Small intestine (tissue), 7 donors: ENCODE measurements around the gene TCFL5. TPM values are rescaled to one million over a fixed set of nuclear protein-coding genes. Genes with fewer than 3 reads are reported as not detected.

Experiments
- DNase-seq, 2 donors: peaks; one replicate each; pipeline versions ENCODE4 v3.0.0 to v3.0.0-alpha.2; 2013
- FAIRE-seq: peaks from 2 replicates; lab custom pipeline; 2012; peaks lifted over from hg19 to GRCh38; lab: Jason Lieb, UNC
- H3K27ac ChIP-seq, 3 donors: one replicate each; pipeline ENCODE4 v1.5.1; 2013; ENCODE audit warnings: low read length in 2 of 3, mild to moderate bottlenecking in 2 of 3, control low read depth in 1 of 3, inconsistent platforms in 1 of 3, low read depth in 1 of 3, moderate library complexity in 1 of 3
- H3K27me3 ChIP-seq, 3 donors: one replicate each; pipeline ENCODE4 v1.6.1; 2013; ENCODE audit warnings: low read length in 3 of 3, inconsistent platforms in 1 of 3; ENCODE audit not compliant: control insufficient read depth in 3 of 3, insufficient read depth in 3 of 3
- H3K36me3 ChIP-seq, 3 donors: one replicate each; pipeline ENCODE4 v1.6.1; 2013; ENCODE audit warnings: low read length in 3 of 3, inconsistent platforms in 1 of 3, low read depth in 1 of 3, mild to moderate bottlenecking in 1 of 3, moderate library complexity in 1 of 3; ENCODE audit not compliant: control insufficient read depth in 3 of 3, insufficient read depth in 2 of 3
- H3K4me1 ChIP-seq, 3 donors: one replicate each; pipeline ENCODE4 v1.6.1; 2013; ENCODE audit warnings: low read length in 2 of 3, inconsistent platforms in 1 of 3, low read depth in 1 of 3, mild to moderate bottlenecking in 1 of 3, moderate library complexity in 1 of 3; ENCODE audit not compliant: control insufficient read depth in 3 of 3, insufficient read depth in 2 of 3
- H3K4me3 ChIP-seq, 3 donors: one replicate each; pipeline ENCODE4 v1.5.1; 2013; ENCODE audit warnings: low read length in 3 of 3, control low read depth in 1 of 3, inconsistent platforms in 1 of 3, low read depth in 1 of 3, mild to moderate bottlenecking in 1 of 3, moderate library complexity in 1 of 3
- H3K9me3 ChIP-seq, 2 donors: one replicate each; pipeline ENCODE4 v1.6.1; 2013; ENCODE audit warnings: low read depth in 1 of 2, low read length in 1 of 2; ENCODE audit not compliant: control insufficient read depth in 2 of 2, insufficient read depth in 1 of 2
- whole genome bisulfite sequencing, 3 donors: extraction: QIAGEN DNeasy Blood & Tissue Kit; methylation state at CpG; one replicate each; pipeline ENCODE4 v1.1.7; 2013; 5-methylcytosine and 5-hydroxymethylcytosine counted together
- polyA plus RNA-seq, 4 donors: library from polyadenylated mRNA; stranded (reverse) in 3 of 4; unstranded in 1 of 4; fragments of 200-250 nt in 3 of 4; fragments of 120-200 nt in 1 of 4; gene quantifications; one replicate each; pipeline versions ENCODE4 v1.2.1 to v1.2.3, GENCODE V29; 2013
- donor health status: healthy with polysubstance abuse.
- donor health status: control.
- donor health status: control.
- donor health status: Bipolar disorder and iron deficiency.
- donor health status: healthy.

TCFL5 gene
- polyA plus RNA-seq, 4 donors, result 4.2 to 5.7 (median 4.6) TPM

GRCh38 chr20:62860924-62861691 is 514 bp downstream of the TCFL5 start:
- Histone ChIP-seq H3K36me3 (peaks cover 0 to 10% (median 0%) of the 10 kb centered on the region in 3 donors), H3K4me3 (peak overlapping the region in 2 of 3 donors; percentile 45 to 72), H3K27me3 (peaks cover 0 to 13% (median 2%) of the 10 kb centered on the region in 3 donors), H3K9me3 (peaks cover 0 to 14% of the 10 kb centered on the region in 2 donors), H3K4me1 (peaks cover 0 to 4% (median 4%) of the 10 kb centered on the region in 3 donors), H3K27ac (peak overlapping the region in 1 of 3 donors; percentile 60)
- FAIRE-seq (no peak), DNase-seq (peak in 1 of 2 donors; percentile 67)
- 1% methylated on average over 44 to 129 of the region's 129 CpGs for WGBS, 3 donors

- peaks cover 0 to 10% (median 0%) of the 10 kb centered on the region in 3 donors for H3K36me3 ChIP-seq
- peaks cover 0 to 13% (median 2%) of the 10 kb centered on the region in 3 donors for H3K27me3 ChIP-seq
- peak overlapping the region; percentile 21 to 72 (median 34) for H3K4me3 ChIP-seq
- FAIRE-seq (no peak), DNase-seq (peak in 1 of 2 donors; percentile 29)
- WGBS, 3 donors, result 19 to 22% (median 19%) methylated on average over 15 to 24 of the region's 24 CpGs
- H3K9me3 ChIP-seq, result peaks cover 0 to 14% of the 10 kb centered on the region in 2 donors
- H3K27ac ChIP-seq, result no peak overlapping the region
- H3K4me1 ChIP-seq, result peaks cover 0 to 4% (median 4%) of the 10 kb centered on the region in 3 donors
These were observed 1.2 kb downstream of the TCFL5 start for GRCh38 chr20:62860391-62860923.

- Histone ChIP-seq H3K27me3 (peaks cover 0 to 13% (median 2%) of the 10 kb centered on the region in 3 donors), H3K4me3 (no peak overlapping the region)
- WGBS, 3 donors, result 75 to 85% (median 81%) methylated on average over 12 of the region's 12 CpGs
These were observed 1.9 kb downstream of the TCFL5 start for GRCh38 chr20:62859721-62860120.

GRCh38 chr20:62858058-62858830 is 3.4 kb downstream of the TCFL5 start:
- WGBS, 3 donors, result 87 to 94% (median 92%) methylated on average over 18 to 20 of the region's 23 CpGs
- no peak for FAIRE-seq
- DNase-seq, result no peak

More at GRCh38 chr20:62859721-62860120, 1.9 kb downstream of the TCFL5 start:
- Histone ChIP-seq H3K36me3 (peaks cover 0 to 14% (median 0%) of the 10 kb centered on the region in 3 donors), H3K9me3 (peaks cover 0 to 14% of the 10 kb centered on the region in 2 donors), H3K4me1 (peaks cover 0 to 4% (median 4%) of the 10 kb centered on the region in 3 donors), H3K27ac (no peak overlapping the region)
- DNase-seq (no peak), FAIRE-seq (no peak)

GRCh38 chr20:62856931-62857619 is 4.5 kb downstream of the TCFL5 start:
- H3K36me3 ChIP-seq, result peaks cover 0 to 28% (median 4%) of the 10 kb centered on the region in 3 donors
- DNase-seq (peak in 1 of 2 donors; percentile 24), FAIRE-seq (no peak)
- H3K9me3 ChIP-seq, result peaks cover 0 to 2% of the 10 kb centered on the region in 2 donors
- H3K27me3 ChIP-seq, result peaks cover 0 to 8% (median 2%) of the 10 kb centered on the region in 3 donors
- H3K4me1 ChIP-seq, result peaks cover 0 to 4% (median 4%) of the 10 kb centered on the region in 3 donors
- no peak overlapping the region for H3K4me3 ChIP-seq
- no peak overlapping the region for H3K27ac ChIP-seq
- 77 to 86% (median 82%) methylated on average over 25 of the region's 25 CpGs for WGBS, 3 donors

More at GRCh38 chr20:62858058-62858830, 3.4 kb downstream of the TCFL5 start:
- no peak overlapping the region for H3K4me3 ChIP-seq
- peaks cover 0 to 7% of the 10 kb centered on the region in 2 donors for H3K9me3 ChIP-seq
- H3K27me3 ChIP-seq, result peaks cover 0 to 8% (median 2%) of the 10 kb centered on the region in 3 donors
- H3K36me3 ChIP-seq, result peaks cover 0 to 19% (median 0%) of the 10 kb centered on the region in 3 donors
- H3K4me1 ChIP-seq, result peaks cover 0 to 4% (median 4%) of the 10 kb centered on the region in 3 donors
- no peak overlapping the region for H3K27ac ChIP-seq

- peaks cover 0 to under 1% (median 0%) of the 10 kb centered on the region in 3 donors for H3K4me1 ChIP-seq
- WGBS, 3 donors, result 85 to 98% (median 89%) methylated on average over 5 of the region's 5 CpGs
- H3K4me3 ChIP-seq, result no peak overlapping the region
- H3K27ac ChIP-seq, result no peak overlapping the region
- H3K36me3 ChIP-seq, result peaks cover 0 to 34% (median 4%) of the 10 kb centered on the region in 3 donors
- H3K9me3 ChIP-seq, result no peaks in the 10 kb centered on the region
- FAIRE-seq, result no peak
- no peak for DNase-seq
- H3K27me3 ChIP-seq, result peaks cover 0 to 3% (median 0%) of the 10 kb centered on the region in 3 donors
These were observed 6.5 kb downstream of the TCFL5 start for GRCh38 chr20:62855120-62855519.

- 93 to 97% (median 96%) methylated on average over 13 of the region's 13 CpGs for WGBS, 3 donors
- no peak for DNase-seq
These were observed 7.5 kb downstream of the TCFL5 start for GRCh38 chr20:62854121-62854520.

More at GRCh38 chr20:62854121-62854520, 7.5 kb downstream of the TCFL5 start:
- Histone ChIP-seq H3K4me3 (no peak overlapping the region), H3K27me3 (no peaks in the 10 kb centered on the region), H3K27ac (no peak overlapping the region), H3K36me3 (peaks cover 0 to 34% (median 4%) of the 10 kb centered on the region in 3 donors), H3K9me3 (no peaks in the 10 kb centered on the region), H3K4me1 (no peaks in the 10 kb centered on the region)
- FAIRE-seq, result no peak
